Uterus (tissue), 2 donors: ENCODE data around the gene SDK2.

Experiments
- CTCF ChIP-seq, 4 experiments: fragments of 200-600 bp in 2 of 4; fragments of 450-650 bp in 2 of 4; sonication (generic) in 2 of 4; IDR thresholded peaks; one replicate each; pipeline ENCODE4 v1.5.1; 2016 to 2019; ENCODE audit warnings: antibody characterized with exemption in 4 of 4, mild to moderate bottlenecking in 2 of 4, moderate library complexity in 1 of 4
- POLR2A ChIP-seq, 2 donors: fragments of 450-650 bp; IDR thresholded peaks; one replicate each; pipeline ENCODE4 v1.6.1; 2016; ENCODE audit warnings: antibody characterized with exemption in 2 of 2, mild to moderate bottlenecking in 1 of 2, moderate library complexity in 1 of 2

- no peak for TF ChIP-seq CTCF (IDR thresholded peaks at IDR 0.05)
- TF ChIP-seq POLR2A (IDR thresholded peaks at IDR 0.05): no peak
These were observed 243.2 kb downstream of the SDK2 start for GRCh38 chr17:73400915-73401545.
